ENCODE measurements around the gene SPSB3.

SPSB3 gene

DNA sequence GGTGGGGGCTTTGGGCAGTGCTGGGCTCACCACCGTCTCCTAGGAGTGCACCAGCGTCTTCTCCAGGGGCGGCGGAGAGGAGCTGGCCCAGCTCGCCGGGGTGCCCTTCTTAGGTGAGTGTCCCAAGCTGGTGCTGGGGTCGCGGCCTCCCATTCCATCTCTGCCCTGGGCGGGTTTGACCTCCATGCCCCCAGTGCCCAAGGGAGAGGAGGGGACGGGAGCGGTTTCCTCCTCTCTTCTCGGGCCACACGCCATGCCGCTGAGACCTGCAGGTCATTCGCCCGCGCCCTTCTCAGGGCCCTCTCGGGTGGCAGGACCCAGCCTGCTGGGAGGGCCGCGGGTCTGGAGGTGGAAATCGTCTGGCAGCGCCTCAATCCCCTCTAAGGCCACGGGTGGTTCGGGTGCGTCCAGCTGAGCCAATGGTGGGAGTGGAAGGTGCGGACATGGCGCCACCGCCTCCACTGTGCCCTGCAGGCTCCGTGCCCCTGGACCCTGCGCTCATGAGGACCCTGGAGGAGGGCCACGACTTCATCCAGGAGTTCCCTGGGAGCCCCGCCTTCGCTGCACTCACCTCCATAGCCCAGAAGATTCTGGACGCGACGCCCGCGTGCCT, 5.8 kb upstream of the SPSB3 start:
- DNase-seq, result peak; percentile 26

DNA sequence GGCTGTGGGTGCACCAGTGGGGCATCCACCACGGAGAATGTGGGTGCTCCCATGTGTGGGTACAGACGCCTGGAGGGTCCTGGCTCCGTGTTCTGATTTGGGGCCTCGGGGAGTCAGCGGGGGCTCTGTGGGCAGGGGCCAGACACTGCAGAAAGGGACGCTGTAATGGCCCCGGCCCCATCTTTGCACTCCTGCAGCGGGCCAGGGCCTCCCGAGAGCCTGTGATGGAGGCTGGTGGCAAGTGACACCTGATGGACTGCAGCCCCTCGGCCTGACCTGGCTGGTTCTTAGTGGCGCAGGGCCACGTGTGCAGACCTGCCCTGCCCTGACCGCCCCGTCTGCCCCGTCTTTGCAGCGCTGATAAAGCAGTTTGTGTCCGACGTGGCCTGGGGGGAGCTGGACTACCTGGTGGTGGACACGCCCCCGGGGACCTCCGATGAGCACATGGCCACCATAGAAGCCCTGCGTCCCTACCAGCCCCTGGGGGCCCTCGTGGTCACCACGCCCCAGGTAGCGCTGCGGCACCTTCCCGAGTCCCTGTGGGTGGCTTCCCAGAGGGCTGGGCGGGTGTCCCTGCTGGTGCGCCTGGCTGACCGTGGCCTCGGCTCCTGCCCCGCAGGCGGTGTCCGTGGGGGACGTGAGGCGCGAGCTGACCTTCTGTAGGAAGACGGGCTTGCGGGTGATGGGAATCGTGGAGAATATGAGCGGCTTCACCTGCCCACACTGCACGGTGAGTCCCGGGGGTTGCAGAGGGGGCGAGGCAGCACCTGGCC, 5.1 kb upstream of the SPSB3 start:
- DNase-seq, result peak; percentile 25

GRCh38 chr16:1787056-1787321, 4.6 kb upstream of the SPSB3 start:
- no peak for DNase-seq

GRCh38 chr16:1786242-1787055, 4.1 kb upstream of the SPSB3 start:
- DNase-seq, result no peak

DNA sequence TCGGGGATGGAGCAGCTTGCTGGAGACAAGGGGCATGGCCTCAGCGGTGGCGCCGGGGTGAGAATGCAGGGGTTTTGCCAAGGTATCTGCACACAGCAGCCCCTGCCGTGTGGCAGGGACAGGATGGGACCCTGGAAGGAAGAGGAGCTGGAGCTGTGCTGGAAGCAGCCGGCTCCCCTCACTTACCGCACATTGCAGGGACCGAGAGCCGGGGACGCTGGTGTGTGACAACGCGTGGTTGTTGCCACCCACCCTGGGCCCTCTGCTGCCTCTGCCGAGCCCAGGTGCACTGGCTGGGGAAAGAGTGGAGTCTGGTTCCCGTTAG, 3.4 kb upstream of the SPSB3 start:
- DNase-seq, result no peak

DNA sequence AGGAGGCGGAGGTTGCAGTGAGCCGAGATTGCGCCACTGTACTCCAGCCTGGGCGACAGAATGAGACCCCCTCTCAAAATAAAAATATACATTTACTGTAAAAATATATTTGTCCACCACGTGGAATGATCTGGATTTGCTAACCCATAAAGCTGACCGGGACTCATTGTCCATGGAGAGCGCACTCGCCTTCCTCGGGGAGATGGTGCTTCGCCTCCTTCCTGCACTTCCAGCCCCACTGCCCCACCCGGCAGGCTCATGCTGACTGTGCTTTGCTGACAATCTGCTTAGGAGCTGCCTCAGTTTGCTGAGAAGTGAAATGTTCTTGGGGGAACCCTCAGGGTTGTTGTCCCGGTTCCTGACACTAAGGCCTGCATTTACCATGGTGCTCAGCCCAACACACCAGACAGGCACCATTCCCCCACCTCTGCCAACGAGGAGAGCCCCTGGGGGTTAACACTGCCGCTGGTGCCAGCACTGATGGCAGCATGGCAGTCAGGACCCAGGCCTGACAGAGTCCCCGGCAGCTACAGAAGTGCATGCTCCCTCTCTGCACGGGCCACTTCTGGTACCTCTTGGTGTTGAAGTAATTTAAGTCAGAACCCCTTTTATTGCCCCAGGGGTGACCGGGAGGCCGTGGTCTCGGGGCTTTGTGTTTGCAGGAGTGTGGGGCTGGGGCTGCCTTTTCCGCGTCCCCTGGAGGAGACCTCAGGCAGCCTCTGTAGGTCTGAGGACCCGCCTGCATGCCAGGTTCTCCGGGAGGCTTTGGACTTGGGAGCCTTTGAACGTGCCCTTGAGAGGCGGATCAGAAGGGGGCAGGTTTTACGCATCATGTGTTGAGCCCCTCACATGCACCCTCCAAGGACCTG, 2.8 kb upstream of the SPSB3 start:
- DNase-seq, result no peak

- DNase-seq, result peak; percentile 52
Observed at GRCh38 chr16:1781758-1782407, 488 bp downstream of the SPSB3 start.

DNA sequence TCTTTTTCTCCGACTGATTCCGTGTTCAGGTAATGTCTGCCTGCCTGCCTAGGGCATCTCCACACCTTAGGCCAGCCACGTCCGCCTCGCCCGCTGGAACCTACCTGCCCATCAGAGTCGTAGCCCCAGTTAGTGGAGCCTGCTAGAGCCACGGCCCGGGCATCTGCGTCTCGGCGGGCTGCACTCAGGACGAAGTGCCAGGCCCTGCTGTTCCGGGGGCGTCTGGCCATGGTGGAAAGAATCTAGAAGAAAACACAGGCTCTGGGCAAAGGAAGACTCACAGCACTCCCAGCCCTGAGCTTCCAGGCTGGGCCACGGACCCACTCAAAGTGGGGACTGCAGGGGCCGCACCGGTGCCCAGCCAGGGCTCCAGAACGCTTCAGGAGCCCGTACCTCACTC, 1.1 kb downstream of the SPSB3 start:
- no peak for DNase-seq

- DNase-seq, result no peak
Observed at GRCh38 chr16:1780677-1781072, 1.7 kb downstream of the SPSB3 start.

DNA sequence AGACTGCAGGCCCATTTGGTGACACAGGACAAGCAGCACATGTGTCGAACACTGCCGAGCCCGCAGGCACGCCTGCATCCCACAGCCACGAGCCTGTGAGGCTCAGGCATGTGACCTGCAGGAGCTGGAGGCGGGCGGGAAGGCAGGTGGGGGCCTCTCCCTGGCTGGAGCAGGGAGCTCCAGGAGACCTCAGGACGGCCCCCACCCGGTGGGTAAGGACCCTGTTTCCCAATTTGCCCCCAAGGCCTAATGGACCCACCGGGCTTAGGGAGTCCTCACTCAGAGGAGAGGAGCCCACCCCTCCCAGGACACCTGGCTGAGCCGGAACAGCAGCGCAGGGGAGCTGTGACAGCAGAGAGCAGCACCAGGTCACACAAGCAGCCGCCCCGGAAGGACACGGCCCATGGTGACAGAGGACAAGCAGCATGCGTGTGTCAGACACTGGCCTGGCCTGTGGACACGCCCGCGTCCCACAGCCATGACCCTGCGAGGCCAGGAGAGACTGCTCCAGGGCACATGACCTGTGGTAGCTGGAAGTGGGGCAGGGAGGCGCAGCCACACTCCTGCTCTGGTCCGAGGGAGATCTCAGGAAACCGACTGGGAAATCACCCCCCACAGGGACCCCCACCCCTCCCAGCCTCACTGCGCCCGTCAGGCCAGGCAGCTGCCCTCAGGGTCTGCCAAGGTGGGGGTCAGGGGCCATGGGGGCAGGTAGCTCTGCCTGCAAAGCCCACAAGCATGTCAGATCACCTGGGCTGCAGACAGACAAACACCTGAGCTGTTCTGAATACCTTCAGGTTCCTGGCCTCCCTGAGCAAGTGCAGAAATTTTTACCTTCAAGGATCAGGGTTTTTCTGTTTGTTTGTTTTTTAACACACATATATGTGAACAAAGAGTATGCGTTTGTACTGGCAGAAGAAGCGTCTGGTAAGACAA, 2.4 kb downstream of the SPSB3 start:
- no peak for DNase-seq

GRCh38 chr16:1779234-1779701, 3.1 kb downstream of the SPSB3 start:
- DNase-seq, result no peak

DNA sequence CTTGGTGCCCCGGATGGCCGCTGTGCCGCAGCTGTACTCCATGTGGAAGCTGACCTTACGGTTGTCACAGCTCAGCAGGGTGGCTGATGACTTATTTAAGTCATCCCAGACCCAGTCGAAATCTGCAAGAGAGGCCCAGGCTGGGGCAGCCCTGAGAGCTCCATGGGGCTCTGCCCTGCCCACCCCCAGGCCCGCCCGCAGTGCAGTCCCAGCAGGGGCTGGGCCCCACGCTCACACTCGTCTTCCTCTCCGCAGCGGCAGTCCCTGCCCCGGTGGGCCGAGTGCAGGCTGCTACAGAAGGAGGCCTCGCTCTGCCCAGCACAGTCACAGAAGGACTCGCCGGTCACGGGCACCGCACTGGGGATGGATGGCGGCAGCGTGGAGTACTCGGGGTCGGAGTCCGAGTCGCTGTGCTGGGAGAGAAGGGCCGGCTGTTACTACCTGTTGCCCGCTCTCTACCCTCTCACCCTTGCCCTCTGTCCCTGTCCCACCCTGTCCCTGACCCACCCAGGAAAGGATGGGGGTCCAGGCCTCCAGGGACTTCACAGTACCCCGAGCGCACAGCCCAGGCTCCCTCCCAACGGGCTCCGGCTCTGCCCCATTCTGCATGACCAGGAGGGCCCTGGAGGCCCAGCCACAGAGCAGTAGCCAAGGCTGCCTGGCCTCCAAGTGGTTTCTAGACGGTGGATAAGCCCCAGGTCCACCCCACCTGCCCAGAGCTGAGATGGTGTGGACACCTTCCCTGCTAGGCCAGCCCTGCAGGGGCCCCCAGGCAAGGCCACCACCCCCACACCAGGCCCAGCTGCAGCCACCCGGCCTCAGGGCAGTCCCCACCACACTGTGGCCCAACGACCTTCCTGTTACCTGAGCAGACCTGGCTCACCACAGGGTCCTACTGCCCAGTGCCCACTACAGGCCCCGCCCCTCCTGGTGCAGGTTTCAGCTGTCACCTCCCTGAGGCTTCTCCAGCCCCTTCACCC, 3.9 kb downstream of the SPSB3 start:
- DNase-seq, result no peak

GRCh38 chr16:1777375-1778199, 4.8 kb downstream of the SPSB3 start:
- DNase-seq, result no peak

- no peak for DNase-seq
Observed at GRCh38 chr16:1776991-1777374, 5.4 kb downstream of the SPSB3 start.

GRCh38 chr16:1776672-1776955, 5.8 kb downstream of the SPSB3 start:
- DNase-seq, result no peak

- no peak for DNase-seq
Observed at GRCh38 chr16:1775846-1776671, 6.3 kb downstream of the SPSB3 start.

DNA sequence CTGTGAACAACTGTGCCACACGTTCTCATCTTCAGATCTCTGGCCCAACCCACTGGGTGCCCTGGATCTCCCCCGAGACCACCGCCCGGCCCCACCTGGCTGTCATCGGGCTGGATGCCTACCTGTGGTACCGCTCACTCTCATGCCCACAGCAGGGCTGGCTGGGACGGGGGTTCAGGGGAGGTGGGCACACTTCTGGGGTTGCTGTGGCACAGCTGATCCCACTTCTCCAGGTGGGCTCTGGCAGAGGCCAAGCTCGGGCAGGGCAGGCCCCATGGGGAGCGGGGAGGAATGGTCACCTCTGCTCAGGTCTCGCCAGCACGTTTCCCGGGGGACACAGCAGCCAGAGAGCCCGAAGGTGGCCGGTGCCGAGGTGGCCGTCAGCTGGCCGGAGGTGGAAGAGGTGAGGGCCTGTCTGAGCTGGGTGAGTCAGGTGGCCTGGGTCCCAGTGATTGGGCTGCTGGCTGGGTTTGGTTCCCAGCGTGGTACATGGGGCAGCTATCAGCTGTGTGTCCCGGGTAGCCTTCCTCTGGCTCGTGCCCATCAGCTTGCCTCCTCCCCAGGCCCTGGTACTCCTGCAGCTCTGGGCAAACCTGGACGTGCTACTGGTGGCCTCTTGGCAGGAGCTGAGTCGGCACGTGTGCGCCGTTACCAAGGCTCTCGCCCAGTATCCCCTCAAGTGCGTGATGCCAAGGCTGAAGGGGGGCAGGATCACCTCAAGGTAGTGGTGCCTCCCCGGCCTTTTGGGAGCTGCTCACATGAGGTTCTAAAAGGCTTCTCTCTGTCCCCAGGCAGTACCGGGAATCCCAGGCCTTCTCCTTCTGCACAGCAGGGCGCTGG, 7.1 kb downstream of the SPSB3 start:
- no peak for DNase-seq

DNA sequence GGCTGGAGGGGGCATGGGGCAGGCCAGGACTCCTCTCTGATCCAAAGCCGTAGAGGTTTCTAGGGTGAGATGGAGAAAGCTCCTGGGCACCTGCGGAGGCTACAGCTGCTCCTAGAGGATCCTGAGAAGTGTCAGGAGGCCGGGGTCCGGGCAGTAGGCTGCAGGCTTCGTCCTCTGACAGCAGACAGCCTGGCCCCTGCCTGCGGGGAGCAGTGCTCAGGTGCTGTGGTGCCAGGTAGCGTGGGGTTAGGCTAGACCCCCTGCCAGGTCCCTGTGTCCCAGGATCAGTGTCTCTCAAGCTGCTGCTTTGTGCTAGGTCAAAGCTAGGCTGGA, 8.0 kb downstream of the SPSB3 start:
- DNase-seq, result no peak
